ENCODE data around the gene TMEM217.
"Not testable (repeated sequence)": the region's sequence is repeated elsewhere in the genome, so short reads cannot be mapped to it uniquely, and the experiment has no call there.

Gene TMEM217

DNA sequence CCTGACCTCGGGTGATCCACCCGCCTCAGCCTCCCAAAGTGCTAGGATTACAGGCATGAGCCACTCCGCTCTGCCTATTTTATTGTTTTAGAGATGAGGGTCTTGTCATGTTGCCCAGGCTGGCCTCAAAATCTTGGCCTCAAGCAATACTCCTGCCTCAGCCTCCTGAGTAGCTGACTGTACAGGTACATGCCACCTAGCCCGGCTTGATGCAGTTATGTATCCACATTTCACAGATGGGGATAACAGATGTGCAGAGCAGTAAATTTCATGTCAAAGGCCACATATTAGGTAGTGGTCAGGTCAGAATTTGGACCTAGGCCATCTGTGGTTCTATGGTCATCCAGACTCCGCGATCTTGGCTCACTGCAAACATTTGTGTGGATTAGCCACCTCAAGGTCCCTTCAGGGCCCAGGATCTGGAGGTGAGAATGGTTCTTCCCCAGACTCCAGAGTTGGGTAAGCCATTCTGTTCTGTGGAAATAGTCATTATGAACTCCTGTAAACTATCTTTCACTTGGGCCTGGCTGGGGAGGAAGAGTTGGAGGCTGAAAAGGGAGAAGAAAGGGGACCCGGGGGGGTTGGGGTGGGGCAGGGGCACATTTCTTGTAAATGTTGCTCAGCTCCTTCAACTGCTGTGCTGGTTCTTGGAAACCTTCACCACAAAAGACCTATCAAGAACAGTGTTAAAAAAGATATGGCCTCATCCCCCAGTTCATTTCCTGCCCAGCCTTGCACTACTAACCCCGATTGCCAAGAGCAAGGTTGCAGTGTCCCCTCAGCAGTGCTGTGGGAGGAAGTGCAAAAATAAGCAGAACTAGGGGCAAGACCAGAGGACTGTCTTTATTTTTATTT lies 75.0 kb downstream of the TMEM217 start:
- Histone ChIP-seq H3K27me3 (ENCODE audit: control insufficient read depth, insufficient read depth, low read length) (no peaks in the 10 kb centered on the region), H3K4me1 (ENCODE audit: control insufficient read depth, insufficient read depth, low read length) (no peaks in the 10 kb centered on the region), H3K9ac (ENCODE audit: low read length) (no peak overlapping the region), H3K4me3 (ENCODE audit: low read length) (no peak overlapping the region), H3K36me3 (ENCODE audit: control insufficient read depth, insufficient read depth, low read length) (no peaks in the 10 kb centered on the region), H3K9me3 (ENCODE audit: control insufficient read depth, low read length) (no peaks in the 10 kb centered on the region)

DNA sequence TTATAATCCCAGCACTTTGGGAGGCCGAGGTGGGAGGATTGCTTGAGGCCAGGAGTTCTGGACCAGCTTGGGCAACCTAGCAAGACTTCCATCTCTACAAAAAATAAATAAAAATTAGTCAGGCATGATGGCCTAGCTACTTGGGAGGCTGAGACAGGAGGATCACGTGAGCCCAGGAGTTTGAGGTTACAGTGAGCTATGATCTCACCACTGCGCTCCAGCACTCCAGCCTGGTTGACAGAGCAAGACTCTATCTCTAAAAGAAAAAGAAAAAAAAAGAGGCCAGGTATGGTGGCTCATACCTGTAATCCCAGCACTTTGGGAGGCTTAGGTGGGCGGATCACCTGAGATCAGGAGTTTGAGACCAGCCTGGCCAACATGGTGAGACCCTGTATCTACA lies 77.3 kb downstream of the TMEM217 start:
- H3K36me3 ChIP-seq (ENCODE audit: control insufficient read depth, insufficient read depth, low read length); H3K9ac ChIP-seq (ENCODE audit: low read length); H3K27me3 ChIP-seq (ENCODE audit: control insufficient read depth, insufficient read depth, low read length); H3K4me3 ChIP-seq (ENCODE audit: low read length); H3K9me3 ChIP-seq (ENCODE audit: control insufficient read depth, low read length); H3K4me1 ChIP-seq (ENCODE audit: control insufficient read depth, insufficient read depth, low read length): not testable (repeated sequence)

DNA sequence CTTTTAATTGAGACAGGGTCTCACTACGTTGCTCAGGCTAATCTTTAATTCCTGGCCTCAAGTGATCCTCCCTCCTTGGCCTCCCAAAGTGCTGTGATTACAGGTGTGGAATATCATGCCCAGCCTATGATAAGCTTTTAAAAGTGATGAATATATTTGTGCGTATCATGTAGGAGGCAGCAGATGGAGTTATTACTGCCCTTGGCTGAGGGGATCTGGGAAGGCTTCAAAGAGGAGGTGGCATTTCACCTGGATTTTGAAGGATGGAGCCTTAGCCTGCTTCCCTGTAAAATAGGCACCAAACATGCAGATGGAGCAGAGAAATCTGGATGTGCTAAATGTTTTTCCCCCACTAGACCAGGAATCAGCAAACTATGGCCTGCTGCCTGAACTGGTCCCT lies 77.9 kb downstream of the TMEM217 start:
- Histone ChIP-seq H3K9me3 (ENCODE audit: control insufficient read depth, low read length) (no peaks in the 10 kb centered on the region), H3K27me3 (ENCODE audit: control insufficient read depth, insufficient read depth, low read length) (no peaks in the 10 kb centered on the region), H3K9ac (ENCODE audit: low read length) (no peak overlapping the region), H3K4me3 (ENCODE audit: low read length) (no peak overlapping the region), H3K36me3 (ENCODE audit: control insufficient read depth, insufficient read depth, low read length) (no peaks in the 10 kb centered on the region), H3K4me1 (ENCODE audit: control insufficient read depth, insufficient read depth, low read length) (no peaks in the 10 kb centered on the region)

DNA sequence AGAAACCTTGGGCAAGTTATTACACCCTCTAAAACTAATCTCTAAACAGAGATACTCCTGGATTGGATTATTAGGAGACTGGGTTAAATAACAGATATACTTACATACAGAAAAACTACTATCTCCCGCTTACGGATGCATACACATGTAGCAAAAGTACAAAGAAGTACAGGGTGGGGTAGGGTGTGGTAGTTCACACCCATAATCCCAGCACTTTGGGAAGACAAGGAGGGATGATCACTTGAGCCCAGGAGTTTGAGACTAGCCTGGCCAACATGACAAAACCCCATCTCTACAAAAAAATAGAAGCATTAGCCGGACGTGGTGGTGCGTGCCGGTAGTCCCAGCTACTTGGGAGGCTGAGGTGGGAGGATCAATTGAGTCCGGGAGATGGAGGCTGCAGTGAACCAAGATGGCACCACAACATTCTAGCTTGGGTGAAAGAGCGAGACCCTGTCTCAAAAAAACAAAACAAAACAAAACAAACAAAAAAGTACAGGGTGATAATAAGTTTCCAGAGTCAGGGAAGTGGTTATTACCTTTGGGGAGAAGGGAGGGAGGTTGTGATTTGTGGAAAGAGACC lies 79.9 kb downstream of the TMEM217 start:
- H3K9me3 ChIP-seq (ENCODE audit: control insufficient read depth, low read length): no peaks in the 10 kb centered on the region
- no peak overlapping the region for H3K9ac ChIP-seq (ENCODE audit: low read length)
- no peaks in the 10 kb centered on the region for H3K36me3 ChIP-seq (ENCODE audit: control insufficient read depth, insufficient read depth, low read length)
- H3K4me1 ChIP-seq (ENCODE audit: control insufficient read depth, insufficient read depth, low read length): peaks cover 10% of the 10 kb centered on the region
- H3K4me3 ChIP-seq (ENCODE audit: low read length): no peak overlapping the region
- H3K27me3 ChIP-seq (ENCODE audit: control insufficient read depth, insufficient read depth, low read length): no peaks in the 10 kb centered on the region

DNA sequence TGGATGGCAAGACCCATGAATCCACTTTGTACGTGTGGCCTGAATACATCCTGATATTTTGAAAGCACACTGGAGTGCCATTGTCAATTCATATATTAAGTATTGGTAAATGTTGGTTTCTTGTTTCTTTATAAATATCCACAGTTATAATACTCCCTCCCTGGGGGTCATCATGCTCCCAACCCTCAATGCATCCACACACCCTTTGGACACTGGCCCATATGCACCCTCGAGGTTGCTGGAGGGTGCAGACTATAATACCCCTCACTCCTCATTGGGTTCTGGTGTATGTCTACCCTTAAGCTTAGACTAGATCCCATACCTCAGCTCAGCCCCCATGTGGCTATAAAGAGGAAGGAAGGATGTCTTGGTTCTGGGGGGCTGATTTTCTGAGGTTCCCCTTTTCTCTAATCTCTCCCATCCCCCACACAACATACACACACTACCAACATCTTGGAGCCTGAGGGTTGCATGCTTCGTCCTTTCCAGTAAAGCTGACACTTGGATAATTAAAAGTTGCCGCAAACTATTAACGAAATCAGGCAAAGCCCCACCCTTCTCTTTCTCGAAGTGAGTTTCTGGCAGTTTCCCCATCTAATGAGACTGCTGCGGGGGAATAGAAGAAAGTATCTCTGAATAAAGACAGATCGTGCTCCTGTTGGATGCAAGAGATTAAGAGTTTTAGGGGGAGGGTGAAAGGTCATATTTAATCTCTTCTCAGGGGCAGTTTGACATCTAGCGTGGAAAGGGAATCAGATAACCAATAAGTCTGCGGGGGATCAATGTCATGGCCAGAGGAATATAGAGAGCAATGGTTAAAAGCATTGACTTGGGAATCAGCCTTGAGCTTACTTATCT lies 80.6 kb downstream of the TMEM217 start:
- no peaks in the 10 kb centered on the region for H3K27me3 ChIP-seq (ENCODE audit: control insufficient read depth, insufficient read depth, low read length)
- H3K9me3 ChIP-seq (ENCODE audit: control insufficient read depth, low read length): no peaks in the 10 kb centered on the region
- no peak overlapping the region for H3K9ac ChIP-seq (ENCODE audit: low read length)
- no peaks in the 10 kb centered on the region for H3K36me3 ChIP-seq (ENCODE audit: control insufficient read depth, insufficient read depth, low read length)
- H3K4me1 ChIP-seq (ENCODE audit: control insufficient read depth, insufficient read depth, low read length): peaks cover 17% of the 10 kb centered on the region
- H3K4me3 ChIP-seq (ENCODE audit: low read length): no peak overlapping the region

DNA sequence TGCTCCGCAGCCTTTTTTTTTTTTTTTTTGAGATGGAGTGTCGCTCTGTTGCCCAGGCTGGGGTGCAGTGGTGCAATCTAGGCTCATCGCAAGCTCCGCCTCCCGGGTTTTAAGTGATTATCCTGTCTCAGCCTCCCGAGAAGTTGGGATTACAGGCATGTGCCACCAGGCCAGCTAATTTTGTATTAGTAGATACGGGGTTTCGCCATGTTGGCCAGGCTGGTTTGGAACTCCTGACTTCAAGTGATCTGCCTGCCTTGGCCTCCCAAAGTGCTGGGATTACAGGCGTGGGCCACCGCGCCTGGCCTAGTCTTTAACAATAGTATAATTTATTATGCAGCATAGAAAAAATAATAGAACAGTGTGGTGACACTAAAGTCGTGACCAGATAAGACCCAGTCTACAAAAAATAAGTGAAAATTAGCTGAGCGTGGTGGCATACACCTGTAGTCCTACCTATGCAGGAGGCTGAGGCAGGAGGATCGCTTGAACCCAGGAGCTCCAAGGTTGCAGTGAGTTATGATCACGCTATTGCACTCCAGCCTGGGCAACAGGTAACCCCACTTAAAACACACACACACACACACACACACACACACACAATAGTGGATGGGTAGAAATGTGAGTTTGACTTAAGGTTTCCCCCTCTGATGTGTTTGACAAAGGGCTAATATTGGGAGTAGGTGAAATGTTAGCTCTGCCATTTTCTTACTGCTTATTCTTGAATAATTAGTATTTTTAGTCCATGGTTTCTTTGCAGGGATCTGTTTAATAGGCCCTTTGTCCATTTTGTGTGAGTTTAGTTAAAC lies 81.5 kb downstream of the TMEM217 start:
- no peaks in the 10 kb centered on the region for H3K27me3 ChIP-seq (ENCODE audit: control insufficient read depth, insufficient read depth, low read length)
- no peaks in the 10 kb centered on the region for H3K9me3 ChIP-seq (ENCODE audit: control insufficient read depth, low read length)
- no peaks in the 10 kb centered on the region for H3K36me3 ChIP-seq (ENCODE audit: control insufficient read depth, insufficient read depth, low read length)
- H3K4me1 ChIP-seq (ENCODE audit: control insufficient read depth, insufficient read depth, low read length): peaks cover 18% of the 10 kb centered on the region
- no peak overlapping the region for H3K4me3 ChIP-seq (ENCODE audit: low read length)
- no peak overlapping the region for H3K9ac ChIP-seq (ENCODE audit: low read length)

DNA sequence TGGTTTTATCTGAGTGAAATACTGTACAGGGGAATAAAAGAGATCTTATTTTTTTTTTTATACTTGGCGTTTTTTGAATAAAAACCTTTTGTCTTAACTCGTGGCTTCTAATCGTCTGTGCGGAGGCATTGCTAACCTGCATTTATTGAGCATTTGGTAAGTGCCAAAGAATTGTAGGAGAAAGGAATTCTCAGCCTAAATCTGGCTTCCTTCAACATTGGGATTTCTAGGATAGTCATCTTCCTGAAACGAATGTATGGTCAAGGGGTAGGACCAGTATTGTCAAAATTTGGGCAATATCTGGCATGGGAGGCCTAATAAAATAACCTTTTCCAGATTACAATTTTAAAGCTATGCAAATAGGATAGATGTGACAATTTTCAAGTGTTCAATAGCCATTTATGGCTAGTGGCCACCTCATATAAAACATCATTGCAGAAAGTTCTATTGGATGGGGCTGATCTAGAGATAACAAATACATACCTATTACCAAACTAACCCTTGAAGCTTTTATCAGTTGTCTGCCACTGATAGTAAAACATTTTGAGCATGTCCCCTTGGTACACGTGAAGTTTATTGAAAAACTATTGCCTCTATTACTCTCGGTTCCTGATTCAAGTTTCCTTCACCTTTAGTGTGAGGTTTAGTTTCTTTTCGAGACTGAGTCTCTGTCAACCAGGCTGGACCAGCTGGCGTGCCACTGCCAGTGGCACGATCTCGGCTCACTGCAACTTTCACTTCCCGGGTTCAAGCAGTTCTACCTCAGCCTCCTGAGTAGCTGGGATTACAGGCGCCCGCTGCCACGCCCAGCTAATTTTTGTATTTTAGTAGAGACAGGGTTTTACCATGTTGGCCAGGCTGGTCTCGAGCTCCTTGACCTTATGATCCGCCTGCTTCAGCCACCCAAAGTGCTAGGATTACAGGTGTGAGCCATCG lies 82.3 kb downstream of the TMEM217 start:
- Histone ChIP-seq H3K9me3 (ENCODE audit: control insufficient read depth, low read length) (no peaks in the 10 kb centered on the region), H3K36me3 (ENCODE audit: control insufficient read depth, insufficient read depth, low read length) (no peaks in the 10 kb centered on the region), H3K4me1 (ENCODE audit: control insufficient read depth, insufficient read depth, low read length) (peaks cover 22% of the 10 kb centered on the region), H3K9ac (ENCODE audit: low read length) (no peak overlapping the region), H3K27me3 (ENCODE audit: control insufficient read depth, insufficient read depth, low read length) (no peaks in the 10 kb centered on the region), H3K4me3 (ENCODE audit: low read length) (no peak overlapping the region)

DNA sequence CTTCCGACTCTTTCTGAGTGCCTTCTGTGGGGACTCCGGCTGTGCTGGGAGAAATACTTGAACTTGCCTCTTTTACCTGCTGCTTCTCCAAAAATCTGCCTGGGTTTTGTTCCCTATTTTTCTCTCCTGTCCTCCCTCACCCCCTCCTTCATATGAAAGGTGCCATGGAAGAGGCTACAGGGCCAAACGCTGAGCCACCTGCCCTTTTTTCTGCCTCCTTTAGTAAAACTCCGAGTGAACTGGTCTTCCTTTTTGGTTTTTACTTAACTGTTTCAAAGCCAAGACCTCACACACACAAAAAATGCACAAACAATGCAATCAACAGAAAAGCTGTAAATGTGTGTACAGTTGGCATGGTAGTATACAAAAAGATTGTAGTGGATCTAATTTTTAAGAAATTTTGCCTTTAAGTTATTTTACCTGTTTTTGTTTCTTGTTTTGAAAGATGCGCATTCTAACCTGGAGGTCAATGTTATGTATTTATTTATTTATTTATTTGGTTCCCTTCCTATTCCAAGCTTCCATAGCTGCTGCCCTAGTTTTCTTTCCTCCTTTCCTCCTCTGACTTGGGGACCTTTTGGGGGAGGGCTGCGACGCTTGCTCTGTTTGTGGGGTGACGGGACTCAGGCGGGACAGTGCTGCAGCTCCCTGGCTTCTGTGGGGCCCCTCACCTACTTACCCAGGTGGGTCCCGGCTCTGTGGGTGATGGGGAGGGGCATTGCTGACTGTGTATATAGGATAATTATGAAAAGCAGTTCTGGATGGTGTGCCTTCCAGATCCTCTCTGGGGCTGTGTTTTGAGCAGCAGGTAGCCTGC lies 83.2 kb downstream of the TMEM217 start:
- no peaks in the 10 kb centered on the region for H3K9me3 ChIP-seq (ENCODE audit: control insufficient read depth, low read length)
- peaks cover 22% of the 10 kb centered on the region for H3K4me1 ChIP-seq (ENCODE audit: control insufficient read depth, insufficient read depth, low read length)
- no peaks in the 10 kb centered on the region for H3K27me3 ChIP-seq (ENCODE audit: control insufficient read depth, insufficient read depth, low read length)
- no peak overlapping the region for H3K4me3 ChIP-seq (ENCODE audit: low read length)
- H3K36me3 ChIP-seq (ENCODE audit: control insufficient read depth, insufficient read depth, low read length): no peaks in the 10 kb centered on the region
- no peak overlapping the region for H3K9ac ChIP-seq (ENCODE audit: low read length)

DNA sequence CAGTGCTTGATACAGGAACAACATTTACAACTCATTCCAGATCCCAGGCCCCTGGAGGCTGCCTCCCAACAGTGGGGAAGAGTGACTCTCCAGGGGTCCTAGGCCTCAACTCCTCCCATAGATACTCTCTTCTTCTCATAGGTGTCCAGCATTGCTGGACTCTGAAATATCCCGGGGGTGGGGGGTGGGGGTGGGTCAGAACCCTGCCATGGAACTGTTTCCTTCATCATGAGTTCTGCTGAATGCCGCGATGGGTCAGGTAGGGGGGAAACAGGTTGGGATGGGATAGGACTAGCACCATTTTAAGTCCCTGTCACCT lies 83.8 kb downstream of the TMEM217 start:
- Histone ChIP-seq H3K27me3 (ENCODE audit: control insufficient read depth, insufficient read depth, low read length) (no peaks in the 10 kb centered on the region), H3K36me3 (ENCODE audit: control insufficient read depth, insufficient read depth, low read length) (no peaks in the 10 kb centered on the region), H3K9me3 (ENCODE audit: control insufficient read depth, low read length) (no peaks in the 10 kb centered on the region), H3K4me1 (ENCODE audit: control insufficient read depth, insufficient read depth, low read length) (peaks cover 24% of the 10 kb centered on the region), H3K4me3 (ENCODE audit: low read length) (no peak overlapping the region), H3K9ac (ENCODE audit: low read length) (no peak overlapping the region)

DNA sequence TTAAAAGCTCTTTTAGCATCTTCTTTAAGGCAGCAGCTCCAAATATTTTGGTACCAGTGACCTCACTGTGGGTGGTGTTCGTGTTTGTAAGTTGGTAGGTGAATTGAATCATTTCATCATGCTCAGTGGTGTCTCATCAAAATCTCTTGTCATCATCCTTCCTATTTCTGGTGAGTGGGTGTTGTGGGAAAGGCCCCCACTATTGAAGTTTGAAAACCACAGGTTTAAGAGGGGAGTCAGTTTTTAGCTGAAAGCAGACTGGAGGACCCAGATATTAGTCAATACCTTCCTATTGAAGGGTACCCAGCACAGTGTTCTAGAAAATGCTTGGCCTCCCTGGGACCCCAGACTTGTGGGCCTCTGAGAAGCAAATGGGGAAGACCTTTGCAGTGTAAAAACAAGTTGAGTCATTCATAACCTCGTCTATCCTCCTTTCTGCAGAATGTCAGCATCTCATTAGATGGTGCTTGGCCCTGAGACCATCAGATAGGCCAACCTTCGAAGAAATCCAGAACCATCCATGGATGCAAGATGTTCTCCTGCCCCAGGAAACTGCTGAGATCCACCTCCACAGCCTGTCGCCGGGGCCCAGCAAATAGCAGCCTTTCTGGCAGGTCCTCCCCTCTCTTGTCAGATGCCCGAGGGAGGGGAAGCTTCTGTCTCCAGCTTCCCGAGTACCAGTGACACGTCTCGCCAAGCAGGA lies 84.3 kb downstream of the TMEM217 start:
- no peak overlapping the region for H3K9ac ChIP-seq (ENCODE audit: low read length)

More for the DNA sequence above, 84.3 kb downstream of the TMEM217 start:
- Histone ChIP-seq H3K36me3 (ENCODE audit: control insufficient read depth, insufficient read depth, low read length) (no peaks in the 10 kb centered on the region), H3K4me3 (ENCODE audit: low read length) (no peak overlapping the region), H3K27me3 (ENCODE audit: control insufficient read depth, insufficient read depth, low read length) (no peaks in the 10 kb centered on the region), H3K4me1 (ENCODE audit: control insufficient read depth, insufficient read depth, low read length) (peaks cover 29% of the 10 kb centered on the region), H3K9me3 (ENCODE audit: control insufficient read depth, low read length) (no peaks in the 10 kb centered on the region)

Data from mucosa of stomach (tissue), 1 donor.